ENCODE measurements around the gene C22orf31. TPM values are rescaled to one million over a fixed set of nuclear protein-coding genes. Genes with fewer than 3 reads are reported as not detected.
"Not testable (repeated sequence)": the region's sequence is repeated elsewhere in the genome, so short reads cannot be mapped to it uniquely, and the experiment has no call there.

C22orf31 gene
- polyA plus RNA-seq, 1 experiment: not detected

- ChIA-PET CTCF (interaction anchor here (1.1 to 2.6 kb wide), 2 partner anchors 10 to 65 kb away, joined by 3 to 8 read pairs; no protein-coding TSS in a partner anchor), POLR2A (no interaction called here)
- no peak for DNase-seq (ENCODE audit: low read depth)
- Histone ChIP-seq H3K27me3 (ENCODE audit: control insufficient read depth, insufficient read depth, low read length) (0 out of 2 replicates have a peak, but pooled peaks cover 2% of the 10 kb centered on the region), H3K36me3 (ENCODE audit: control insufficient read depth, insufficient read depth, low read length) (no peaks in the 10 kb centered on the region), H3K4me3 (ENCODE audit: low read depth, low read length) (no peak overlapping the region)
- no peak for TF ChIP-seq CTCF (IDR thresholded peaks at IDR 0.05; ENCODE audit: insufficient read depth, low read depth, low read length)
These were observed 27.9 kb upstream of the C22orf31 start for GRCh38 chr22:29089507-29089906.

GRCh38 chr22:29088809-29089208, 27.2 kb upstream of the C22orf31 start:
- Histone ChIP-seq H3K36me3 (ENCODE audit: control insufficient read depth, insufficient read depth, low read length) (no peaks in the 10 kb centered on the region), H3K27me3 (ENCODE audit: control insufficient read depth, insufficient read depth, low read length) (0 out of 2 replicates have a peak, but pooled peaks cover 2% of the 10 kb centered on the region), H3K4me3 (ENCODE audit: low read depth, low read length) (no peak overlapping the region)
- no peak for TF ChIP-seq CTCF (IDR thresholded peaks at IDR 0.05; ENCODE audit: insufficient read depth, low read depth, low read length)
- DNase-seq (ENCODE audit: low read depth): no peak
- ChIA-PET CTCF (interaction anchor here (0.6 to 1.2 kb wide), 3 partner anchors 10 to 245 kb away, joined by 3 read pairs; no protein-coding TSS in a partner anchor), POLR2A (no interaction called here)

- no peaks in the 10 kb centered on the region for H3K36me3 ChIP-seq (ENCODE audit: control insufficient read depth, insufficient read depth, low read length)
- no peak for DNase-seq (ENCODE audit: low read depth)
- ChIA-PET POLR2A (no interaction called here), CTCF (no interaction called here)
- no peak for TF ChIP-seq CTCF (IDR thresholded peaks at IDR 0.05; ENCODE audit: insufficient read depth, low read depth, low read length)
- H3K4me3 ChIP-seq (ENCODE audit: low read depth, low read length): no peak overlapping the region
- H3K27me3 ChIP-seq (ENCODE audit: control insufficient read depth, insufficient read depth, low read length): 0 out of 2 replicates have a peak, but pooled peaks cover 2% of the 10 kb centered on the region
These were observed 25.4 kb upstream of the C22orf31 start for GRCh38 chr22:29087012-29087411.

GRCh38 chr22:29083933-29084591, 22.4 kb upstream of the C22orf31 start:
- no peak for TF ChIP-seq CTCF (IDR thresholded peaks at IDR 0.05; ENCODE audit: insufficient read depth, low read depth, low read length)
- CTCF ChIA-PET: interaction anchor here (0.7 kb wide), 1 partner anchor 9 kb away, joined by 6 read pairs; no protein-coding TSS in a partner anchor
- 0 out of 2 replicates have a peak, but pooled peaks cover 2% of the 10 kb centered on the region for H3K27me3 ChIP-seq (ENCODE audit: control insufficient read depth, insufficient read depth, low read length)
- no peak for DNase-seq (ENCODE audit: low read depth)
- POLR2A ChIA-PET: no interaction called here
- H3K4me3 ChIP-seq (ENCODE audit: low read depth, low read length): no peak overlapping the region
- H3K36me3 ChIP-seq (ENCODE audit: control insufficient read depth, insufficient read depth, low read length): no peaks in the 10 kb centered on the region

GRCh38 chr22:29083576-29083932, 21.9 kb upstream of the C22orf31 start:
- POLR2A ChIA-PET; H3K36me3 ChIP-seq (ENCODE audit: control insufficient read depth, insufficient read depth, low read length); H3K27me3 ChIP-seq (ENCODE audit: control insufficient read depth, insufficient read depth, low read length); DNase-seq (ENCODE audit: low read depth); H3K4me3 ChIP-seq (ENCODE audit: low read depth, low read length): not testable (repeated sequence)
- CTCF ChIA-PET: interaction anchor here (0.7 kb wide), 1 partner anchor 9 kb away, joined by 6 read pairs; no protein-coding TSS in a partner anchor
